Hepatic stellate cell (primary cell): ENCODE data around the gene FLT4.

Source experiments
- DNase-seq: peaks from one replicate; pipeline ENCODE4 v3.0.0; 2011; ENCODE audit warnings: low spot score

FLT4 gene

DNA sequence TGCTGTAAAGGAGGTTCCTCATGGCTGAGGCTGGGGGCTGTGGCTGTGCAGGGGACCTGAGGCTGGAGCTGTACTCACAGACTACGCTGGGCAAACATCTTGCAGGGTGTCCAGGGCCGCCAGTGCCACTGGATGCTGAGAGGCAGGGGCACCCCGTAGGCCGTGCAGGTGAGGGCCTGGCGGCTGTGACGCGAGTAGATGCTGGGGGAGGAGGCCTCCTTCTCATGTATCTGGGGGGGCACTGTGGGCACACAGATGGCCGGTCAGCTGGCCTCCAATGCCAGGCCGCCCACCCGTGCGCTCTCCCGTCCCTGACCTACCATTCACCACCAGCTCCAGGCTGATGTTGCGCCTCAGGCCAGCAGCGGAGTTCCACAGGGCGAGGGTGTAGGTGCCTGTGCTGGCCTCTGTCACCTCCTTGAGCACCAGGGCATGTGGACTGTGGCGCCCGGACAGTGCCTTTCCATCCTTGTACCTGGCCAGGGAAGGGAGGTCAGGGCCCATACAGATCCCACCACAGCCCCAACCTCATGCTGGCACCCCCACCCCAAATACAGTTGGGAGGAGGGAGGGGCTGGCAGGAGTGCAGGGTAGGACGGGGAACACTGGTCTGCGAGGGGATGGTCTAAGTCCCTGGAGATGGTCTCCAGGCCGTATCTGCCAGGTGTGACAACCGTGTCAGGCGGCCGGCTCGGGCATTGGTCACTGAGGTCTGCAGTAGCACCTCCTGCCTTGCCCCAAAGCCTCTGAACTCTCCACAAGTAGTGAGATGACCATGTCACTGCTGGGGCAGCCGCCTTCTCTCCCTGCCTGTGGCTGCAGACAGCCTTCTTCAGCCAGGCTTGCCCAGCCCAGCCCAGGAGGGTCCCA lies 23.4 kb downstream of the FLT4 start:
- no peak for DNase-seq

DNA sequence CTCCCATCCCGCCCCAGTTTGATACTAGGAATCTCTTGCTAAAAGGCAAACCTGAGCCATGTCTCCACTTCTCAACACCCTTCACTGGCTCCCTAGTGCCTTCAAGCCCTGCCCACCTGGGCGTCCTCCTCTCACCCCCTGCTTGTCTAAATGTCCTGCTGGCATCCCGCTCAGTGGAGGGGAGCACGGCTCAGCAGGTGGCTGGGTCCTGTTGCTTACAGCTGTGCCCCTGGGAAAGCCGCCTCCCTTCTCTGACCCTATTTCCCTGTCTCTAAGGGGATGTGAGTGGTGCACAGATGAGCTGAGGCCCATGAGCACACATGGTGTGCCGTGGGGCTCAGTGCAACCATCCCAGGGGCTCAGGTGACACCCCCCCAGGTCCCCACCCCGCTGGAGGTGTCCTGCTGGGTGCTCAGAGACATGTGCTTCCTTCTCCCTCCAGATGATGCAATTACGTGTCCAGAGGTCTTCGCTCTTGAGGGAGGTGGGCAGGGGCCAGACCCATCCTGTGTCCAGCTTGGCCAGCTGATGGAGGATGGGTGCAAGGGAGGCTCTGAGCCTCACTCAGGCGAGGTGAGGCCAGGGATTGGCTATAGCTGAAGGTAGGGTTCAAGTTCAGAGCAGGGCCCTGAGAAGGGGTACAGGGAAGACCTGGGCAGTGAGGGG lies 24.1 kb downstream of the FLT4 start:
- DNase-seq = no peak

DNA sequence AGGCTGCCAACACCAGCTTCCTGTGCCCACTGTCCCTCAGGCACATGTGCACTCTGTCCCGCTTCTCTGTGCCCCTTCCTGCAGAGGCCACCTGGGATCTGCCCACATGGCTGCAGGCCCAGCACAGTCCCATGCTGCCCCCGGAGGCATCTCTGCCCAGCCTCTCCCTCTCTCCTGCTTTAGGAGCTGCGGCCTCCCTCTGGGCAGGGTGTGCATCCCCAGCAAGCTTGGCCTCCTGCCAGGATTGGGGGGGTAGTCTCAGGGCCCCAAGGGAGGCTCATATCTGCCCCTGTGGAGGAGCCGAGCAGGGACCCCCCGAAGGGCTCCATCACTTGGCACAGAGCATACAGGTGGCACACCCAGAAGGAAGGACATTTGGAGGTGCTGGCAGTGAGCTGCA lies 24.8 kb downstream of the FLT4 start:
- DNase-seq = no peak

DNA sequence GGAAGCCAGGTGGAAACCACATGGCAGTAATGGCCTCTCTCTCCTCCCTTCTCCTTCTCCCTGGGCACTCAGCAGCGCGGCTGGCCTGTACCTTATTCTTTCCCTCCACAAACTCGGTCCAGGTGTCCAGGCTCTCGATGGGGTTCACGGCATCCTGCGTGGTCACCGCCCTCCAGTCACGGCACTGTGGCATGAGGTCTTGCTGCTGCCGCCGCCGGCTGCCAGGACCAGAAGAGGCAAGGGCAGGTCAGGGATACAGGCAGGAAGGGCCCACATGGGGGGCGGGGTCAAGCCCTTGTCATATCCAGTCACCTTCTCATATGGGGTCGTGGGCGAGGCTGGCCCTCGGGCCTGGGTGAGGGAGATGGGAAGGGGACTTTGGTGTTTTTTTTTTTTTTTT lies 25.6 kb downstream of the FLT4 start:
- DNase-seq = no peak

DNA sequence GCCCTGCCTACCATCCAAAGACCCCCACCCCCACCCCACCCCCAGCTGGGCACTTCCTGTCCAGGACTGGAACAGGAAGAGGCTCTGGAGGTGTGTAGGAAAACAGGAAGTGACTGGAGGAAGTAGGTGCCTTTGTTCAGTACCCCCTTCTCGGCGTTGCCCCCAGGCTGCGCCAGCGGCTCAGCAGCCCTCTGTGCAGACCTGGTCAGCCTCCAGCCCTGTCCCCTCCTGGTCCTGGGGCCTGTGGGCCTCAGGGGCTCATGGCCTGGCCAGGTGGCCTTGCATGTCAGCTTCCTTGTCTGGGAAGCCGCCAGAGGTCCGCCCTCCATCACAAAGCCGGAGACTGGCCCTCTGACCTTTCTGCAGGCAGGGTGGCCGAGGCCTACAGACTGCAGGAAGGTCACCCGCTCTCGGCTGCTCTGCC lies 26.0 kb downstream of the FLT4 start:
- no peak for DNase-seq

DNA sequence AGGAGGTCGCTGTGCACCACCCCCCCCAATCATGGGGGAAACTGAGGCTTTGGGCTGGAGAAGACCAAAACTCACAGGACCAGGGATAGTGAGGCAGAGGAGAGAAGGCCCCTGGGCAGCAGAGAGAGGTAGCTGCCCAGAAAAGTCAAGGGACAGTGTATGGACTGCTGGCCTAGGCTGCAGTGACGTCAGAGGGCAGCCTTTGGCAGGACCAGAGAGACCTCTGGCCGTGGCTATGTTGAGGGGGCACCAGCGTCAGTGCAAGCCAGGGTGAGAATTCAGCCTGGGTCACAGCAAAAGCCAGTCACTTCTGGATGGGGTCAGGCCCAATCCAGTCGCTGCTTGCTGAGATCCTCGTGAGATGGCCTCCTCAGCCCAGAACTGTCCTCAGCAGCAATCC lies 26.5 kb downstream of the FLT4 start:
- no peak for DNase-seq

DNA sequence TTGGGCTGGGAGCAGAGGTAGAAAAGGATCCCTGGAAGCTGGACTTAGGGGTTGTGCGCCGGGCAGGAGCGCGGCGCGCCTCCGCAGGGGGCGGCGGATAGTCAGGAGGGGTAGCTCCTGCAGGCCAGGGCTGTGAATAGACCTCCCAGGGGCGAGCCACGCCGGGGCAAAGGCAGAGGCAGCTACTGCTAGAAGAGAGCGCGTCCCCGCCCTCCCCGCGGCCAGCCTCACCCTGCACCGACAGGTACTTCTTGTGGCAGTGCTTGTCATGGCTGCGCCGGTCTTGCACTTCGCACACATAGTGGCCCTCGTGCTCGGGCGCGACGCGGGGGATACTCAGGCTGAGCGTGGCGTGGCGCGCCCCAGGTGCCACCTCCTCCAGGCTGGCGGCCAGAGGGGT lies 28.1 kb downstream of the FLT4 start:
- no peak for DNase-seq

DNA sequence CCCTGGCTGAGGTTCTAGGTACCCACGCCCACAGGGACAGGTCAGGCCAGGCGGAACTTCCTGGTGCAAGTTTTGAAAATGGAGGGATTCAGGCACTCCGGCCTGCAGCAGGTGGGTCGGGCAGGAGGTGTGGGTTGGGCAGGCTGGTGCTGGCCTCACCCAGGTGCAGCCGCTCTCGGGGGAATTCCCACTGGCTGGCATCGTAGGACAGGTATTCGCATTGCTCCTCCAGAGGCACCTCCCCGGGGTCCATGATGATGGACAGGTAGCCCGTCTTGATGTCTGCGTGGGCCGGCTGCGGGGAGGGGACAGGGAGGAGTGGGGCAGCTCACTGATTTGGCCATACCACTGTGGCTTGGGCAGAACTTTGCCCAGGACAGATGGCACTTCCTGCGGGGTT lies 29.4 kb downstream of the FLT4 start:
- DNase-seq = no peak

DNA sequence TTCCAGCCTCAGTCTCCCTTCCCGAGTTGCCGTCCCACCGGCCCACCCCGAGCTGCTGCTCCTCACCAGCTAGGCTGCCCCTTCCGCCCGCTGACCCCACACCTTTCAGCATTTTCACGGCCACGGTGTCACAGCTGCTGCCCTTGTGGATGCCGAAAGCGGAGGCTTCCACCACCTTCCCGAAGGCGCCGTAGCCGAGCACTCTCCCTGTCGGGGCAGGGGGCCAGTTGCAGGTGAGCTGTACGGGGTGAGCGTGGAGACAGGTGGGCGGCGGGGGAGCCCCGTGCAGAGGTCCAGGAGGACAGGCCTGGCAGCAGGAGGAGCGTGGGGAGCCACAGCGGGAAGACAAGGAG lies 29.9 kb downstream of the FLT4 start:
- no peak for DNase-seq

DNA sequence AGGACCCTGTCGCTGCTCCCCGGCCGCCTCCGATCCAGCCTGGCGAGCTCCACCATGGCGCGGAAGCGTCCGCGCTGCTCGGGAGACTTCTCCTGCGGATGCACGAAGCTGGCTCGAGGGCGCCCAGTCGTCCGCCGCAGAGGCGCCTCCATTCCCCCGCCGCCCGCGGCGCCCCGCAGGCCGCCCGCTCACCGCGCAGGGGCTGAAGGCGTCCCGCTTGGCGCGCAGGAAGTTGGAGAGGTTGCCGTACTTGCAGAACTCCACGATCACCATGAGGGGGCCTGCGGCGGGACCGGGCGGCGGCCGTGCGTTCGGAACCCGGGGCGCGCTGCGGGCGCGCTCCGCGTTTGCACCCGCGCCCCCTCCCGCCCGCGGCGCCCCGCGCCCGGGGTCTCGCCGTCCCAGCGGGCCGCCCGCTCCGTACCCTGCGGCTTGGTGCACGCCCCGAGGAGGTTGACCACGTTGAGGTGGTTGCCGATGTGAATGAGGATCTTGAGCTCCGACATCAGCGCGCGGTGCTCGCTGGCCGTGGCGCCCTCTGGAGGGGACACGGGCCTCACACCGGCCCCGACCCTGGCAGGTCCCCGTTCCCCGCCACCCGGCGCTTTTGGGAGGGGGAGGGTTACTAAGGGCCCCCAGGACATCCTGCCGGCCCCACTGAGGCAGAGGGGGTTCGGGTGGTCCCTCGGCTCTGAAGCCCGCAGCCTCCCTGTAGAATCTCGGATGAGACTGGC lies 30.4 kb downstream of the FLT4 start:
- peak; percentile 55 for DNase-seq

DNA sequence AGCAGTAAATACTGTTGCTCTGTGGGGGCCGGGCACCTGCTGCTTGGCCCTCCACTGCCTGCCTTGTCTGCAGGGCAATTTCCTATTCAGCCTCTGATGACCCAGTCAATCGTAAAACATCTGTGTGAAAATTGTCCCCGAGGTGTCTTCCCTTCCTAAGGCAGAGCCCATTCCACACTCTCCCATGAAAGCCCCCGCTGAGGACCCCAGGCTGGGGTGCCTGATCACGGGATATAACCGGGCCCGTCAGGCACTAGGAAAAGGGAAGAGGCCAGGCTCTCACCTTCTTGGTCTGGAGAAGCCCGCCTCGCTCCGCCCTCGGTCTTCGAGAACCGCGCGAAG lies 30.9 kb downstream of the FLT4 start:
- no peak for DNase-seq

DNA sequence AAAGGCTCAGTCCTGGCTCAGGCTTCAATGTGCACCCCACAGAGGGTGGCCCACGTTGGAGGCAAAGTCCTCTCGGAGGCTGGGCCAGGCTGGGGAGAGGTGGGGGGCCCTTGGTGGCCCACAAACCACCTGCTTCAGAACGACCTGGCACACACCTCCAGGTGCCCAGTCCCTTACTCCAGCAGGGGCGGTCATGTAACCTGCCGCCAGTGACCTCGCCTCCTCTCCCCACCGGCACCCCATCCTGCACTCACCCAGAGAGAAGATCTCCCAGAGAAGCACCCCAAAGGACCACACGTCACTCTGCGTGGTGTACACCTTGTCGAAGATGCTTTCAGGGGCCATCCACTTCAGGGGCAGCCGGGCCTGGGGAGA lies 35.6 kb downstream of the FLT4 start:
- no peak for DNase-seq

DNA sequence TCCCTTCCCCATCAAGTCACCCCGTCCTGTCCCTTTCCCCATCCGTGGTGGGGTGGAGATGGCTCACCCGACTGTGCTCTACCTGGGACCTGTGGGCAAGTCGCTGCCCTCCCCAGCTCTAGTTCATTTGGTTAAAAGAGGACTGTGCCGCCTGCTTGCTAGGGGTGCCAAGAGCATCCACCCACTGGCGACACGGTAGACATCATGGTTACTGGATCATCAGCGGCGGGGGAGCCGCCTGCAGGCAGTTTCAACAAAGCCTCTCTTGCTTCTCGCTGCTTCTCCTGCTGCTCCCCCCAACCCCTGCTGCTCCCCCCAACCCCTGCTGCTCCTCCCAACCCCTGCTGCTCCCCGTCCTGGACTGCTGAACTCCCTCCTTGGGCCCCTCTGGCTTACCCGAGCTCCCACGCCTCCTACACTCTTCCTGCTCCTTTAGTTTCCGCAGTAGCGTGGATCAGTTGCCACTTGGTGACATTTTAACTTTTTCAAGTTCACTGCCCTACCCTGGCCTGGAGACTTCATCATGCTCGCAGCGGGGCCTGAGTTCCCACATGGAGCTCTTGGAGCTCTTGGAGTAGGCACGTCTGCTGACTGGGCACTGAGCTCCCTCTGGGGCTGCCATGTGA lies 36.1 kb downstream of the FLT4 start:
- no peak for DNase-seq

DNA sequence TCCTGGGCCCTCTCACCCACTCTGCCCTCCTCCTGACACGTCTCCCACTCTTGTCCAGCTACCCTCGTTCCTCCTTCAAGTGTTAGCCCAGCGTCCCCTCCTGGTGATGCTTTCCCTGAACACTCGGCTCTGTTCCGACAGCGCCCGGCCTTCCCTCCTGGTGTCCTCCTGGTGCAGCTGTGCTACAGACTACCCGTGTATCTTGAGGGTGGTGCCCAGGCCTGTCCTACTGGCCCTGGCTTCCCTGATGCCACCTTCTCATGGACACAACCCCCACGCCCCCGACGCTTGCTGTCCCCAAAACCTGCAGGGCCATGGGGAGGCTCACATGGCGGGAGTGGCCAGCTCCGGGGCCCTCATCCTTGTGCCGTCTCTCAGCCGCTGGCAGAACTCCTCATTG lies 36.7 kb downstream of the FLT4 start:
- DNase-seq = no peak

DNA sequence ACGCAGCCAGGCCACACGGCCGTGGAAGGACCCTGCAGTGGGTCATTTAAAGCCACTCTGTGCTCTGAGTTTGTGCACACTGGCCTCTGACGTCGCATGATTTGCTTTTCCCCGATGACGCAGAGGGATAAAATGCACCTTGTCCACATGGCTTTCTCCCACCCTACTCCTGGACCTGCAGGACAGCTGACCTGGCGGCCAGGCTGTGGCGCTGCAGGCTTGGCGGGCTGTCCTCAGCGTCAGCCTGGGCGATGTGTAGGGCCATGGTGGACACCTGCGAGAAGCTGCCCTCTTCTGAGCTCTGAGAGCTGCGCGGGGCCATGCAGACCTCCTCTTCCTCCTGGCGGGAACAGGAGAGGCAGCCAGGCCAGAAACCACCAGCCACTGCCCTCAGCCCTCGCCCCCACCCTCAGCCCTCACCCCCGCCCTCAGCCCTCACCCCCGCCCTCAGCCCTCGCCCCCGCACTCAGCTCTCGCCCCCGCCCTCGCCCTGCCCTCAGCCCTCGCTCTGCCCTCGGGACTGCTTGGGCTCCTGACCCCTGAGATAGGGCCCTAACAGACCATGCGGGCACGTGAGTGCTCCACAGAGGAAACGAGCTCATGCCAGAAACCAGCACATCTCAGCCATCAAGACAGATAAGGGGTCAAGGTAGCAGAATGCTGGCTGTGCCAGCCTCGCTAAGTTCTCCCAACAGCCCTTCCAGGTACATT lies 38.1 kb downstream of the FLT4 start:
- DNase-seq = no peak

DNA sequence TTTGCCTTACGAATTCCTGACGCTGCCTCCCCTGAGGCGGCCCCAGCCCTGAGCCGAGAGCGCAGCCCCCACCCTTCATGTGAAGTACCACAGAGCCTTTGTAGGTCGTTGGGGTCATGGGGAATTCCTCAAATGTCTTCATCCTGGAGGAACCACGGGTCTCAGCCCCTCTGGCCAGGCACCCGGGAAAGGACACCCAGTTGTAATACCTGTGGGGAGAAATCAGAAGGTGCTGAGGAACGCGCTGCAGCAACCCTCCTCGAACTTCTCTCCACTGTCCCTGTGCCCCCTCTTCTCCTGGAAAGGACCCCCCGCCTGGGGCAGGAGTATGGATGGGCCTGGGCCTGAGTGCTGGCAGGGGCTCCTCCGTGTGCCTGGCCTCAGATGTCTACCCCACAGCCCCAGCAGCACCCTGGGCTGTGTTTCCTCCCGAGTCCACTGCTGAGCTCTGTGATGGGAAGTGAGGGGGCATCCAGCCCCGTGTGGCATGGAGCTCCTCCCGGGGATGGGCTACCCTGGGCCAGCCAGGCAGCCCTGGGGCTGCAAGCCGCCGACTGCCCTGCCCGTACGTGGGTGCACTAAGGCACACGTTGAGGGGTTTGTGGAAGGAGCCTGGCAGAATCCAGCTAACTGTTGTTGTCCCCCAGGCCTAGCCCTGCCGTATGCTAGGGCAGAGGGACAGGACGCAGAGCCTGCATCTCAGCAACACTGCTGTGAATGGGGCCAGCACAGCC lies 39.4 kb downstream of the FLT4 start:
- no peak for DNase-seq

DNA sequence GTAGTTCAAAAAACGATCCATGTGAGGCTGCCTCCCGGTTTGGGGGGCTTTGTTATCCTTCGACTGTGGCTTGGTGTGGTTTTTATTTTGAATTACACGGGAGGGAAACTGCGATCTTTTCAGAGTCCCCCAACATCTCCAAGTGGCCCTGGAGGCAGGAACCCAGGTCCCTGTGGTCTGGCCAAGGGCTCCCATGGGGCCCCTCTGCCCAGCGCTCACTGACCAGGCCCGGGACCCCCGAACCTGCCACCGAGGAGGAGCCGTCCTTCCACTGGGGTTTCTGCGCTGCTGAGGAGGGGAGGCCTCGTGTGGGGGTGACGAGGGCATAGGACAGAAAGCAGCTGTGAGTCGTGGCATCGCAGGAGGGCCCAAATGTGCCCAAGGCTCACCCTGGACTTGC lies 40.0 kb downstream of the FLT4 start:
- DNase-seq = no peak

DNA sequence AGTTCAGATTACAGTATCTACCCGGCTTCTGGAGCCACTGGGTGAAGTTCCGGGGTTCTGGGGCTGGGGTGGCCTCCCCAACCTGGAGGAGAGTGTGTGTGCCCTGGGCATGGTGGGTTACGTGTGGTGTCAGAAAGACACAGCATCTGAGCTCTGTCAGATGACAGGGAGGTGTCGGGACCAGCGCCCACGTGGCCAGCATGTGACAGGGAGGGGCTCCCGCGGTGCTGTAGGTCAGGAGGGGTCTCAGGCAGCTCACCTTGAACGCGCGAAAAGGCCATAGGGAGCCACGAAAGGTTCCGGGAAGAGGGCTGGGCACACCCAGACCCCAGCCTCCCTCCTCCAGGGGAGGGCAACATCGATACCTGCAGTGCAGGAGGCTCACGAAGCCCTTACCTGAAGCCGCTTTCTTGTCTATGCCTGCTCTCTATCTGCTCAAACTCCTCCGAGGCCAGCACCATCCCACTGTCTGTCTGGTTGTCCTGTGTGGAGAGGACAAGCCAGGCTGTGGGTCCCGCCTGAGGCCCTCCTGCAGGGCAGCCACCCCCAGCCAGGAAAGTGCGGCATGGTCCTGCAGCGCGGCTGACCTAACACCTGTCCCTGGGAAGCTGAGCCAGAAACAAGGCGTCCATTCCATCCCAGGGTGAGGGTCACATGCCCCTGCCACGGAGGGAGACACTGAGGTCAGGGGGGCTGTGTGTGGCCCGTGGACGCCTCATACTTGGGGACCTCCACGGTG lies 40.7 kb downstream of the FLT4 start:
- DNase-seq = no peak

DNA sequence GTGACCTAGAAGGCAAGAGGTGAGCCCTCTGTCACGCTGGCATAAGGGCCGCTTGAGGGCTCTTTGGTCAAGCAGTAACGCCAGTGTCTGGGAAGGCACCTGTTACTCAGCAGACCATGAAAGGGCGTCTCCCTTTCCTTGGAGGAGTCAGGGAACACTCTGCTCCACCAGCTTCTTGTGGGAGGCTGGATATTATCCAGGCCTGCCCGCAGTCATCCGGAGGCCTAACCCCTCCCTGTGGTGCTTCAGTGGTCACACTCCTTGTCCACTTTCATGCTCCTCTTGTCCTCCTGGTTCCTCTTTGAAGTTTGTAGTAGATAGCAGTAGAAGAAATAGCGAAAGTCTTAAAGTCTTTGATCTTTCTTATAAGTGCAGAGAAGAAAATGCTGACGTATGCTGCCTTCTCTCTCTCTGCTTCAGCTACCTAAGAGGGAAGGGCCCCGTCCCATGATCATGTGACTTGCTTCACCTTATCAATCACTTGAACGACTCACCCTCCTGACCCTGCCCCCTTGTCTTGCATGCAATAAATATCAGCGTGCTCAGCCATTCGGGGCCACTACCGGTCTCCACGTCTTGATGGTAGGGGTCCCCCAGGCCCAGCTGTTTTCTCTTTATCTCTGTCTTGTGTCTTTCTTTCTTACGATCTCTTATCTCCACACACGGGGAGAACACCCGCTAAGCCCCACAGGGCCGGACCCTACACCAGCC lies 41.4 kb downstream of the FLT4 start:
- no peak for DNase-seq

DNA sequence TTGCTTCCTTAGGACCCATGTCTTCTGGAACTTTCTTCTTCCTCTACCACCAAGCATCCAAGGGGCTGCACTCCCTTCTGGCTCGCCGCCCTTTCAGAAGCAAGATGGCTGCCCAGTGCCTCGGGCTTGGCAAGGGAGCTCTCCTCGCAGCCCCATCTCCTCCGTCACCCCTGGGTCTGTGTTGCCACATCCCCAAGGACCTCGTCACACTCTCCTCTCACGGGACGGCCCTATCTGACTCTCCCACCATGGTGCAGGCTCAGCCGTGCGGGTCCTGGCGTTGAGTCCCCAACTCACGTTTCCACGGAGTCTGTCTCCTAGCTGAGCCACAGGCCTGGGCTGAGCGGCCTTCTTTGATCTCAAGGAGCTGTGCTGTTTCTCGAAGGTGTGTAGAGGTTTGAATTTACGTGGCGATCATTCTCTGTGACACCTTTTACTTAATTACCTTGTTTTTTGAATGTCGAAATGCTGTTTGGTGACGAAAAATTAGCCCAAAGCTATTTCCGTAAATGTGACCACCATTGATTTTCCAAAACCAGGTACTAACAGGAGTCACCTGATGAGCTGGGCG lies 43.1 kb downstream of the FLT4 start:
- DNase-seq = no peak
